Measurements from ENCODE around the gene RIPOR3. TPM values are rescaled to one million over a fixed set of nuclear protein-coding genes. Genes with fewer than 3 reads are reported as not detected.

RIPOR3 gene
- polyA plus RNA-seq, 1 donor, result 9.3 TPM

GRCh38 chr20:50730765-50731054 is 39.4 kb upstream of the RIPOR3 start:
- Histone ChIP-seq H3K36me3 (ENCODE audit: control insufficient read depth, insufficient read depth, low read length) (peaks cover 3% of the 10 kb centered on the region), H3K4me1 (ENCODE audit: control insufficient read depth, insufficient read depth, low read length) (peaks cover 54% of the 10 kb centered on the region), H3K4me3 (ENCODE audit: low read length) (peak overlapping the region; percentile 89), H3K9me3 (ENCODE audit: control insufficient read depth, low read depth, low read length) (no peaks in the 10 kb centered on the region), H3K27me3 (ENCODE audit: control insufficient read depth, insufficient read depth, low read length) (peaks cover 3% of the 10 kb centered on the region), H3K27ac (ENCODE audit: low read length) (peak overlapping the region; percentile 94)
- DNase-seq, result no peak
- no CpG with 5 or more reads among the region's 35 CpGs for WGBS (ENCODE audit: insufficient coverage, low lambda C conversion rate)

- H3K27ac ChIP-seq (ENCODE audit: low read length), result peak overlapping the region; percentile 94
- peaks cover 52% of the 10 kb centered on the region for H3K4me1 ChIP-seq (ENCODE audit: control insufficient read depth, insufficient read depth, low read length)
- peak in 1 of 2 donors; percentile 58 for DNase-seq
- H3K9me3 ChIP-seq (ENCODE audit: control insufficient read depth, low read depth, low read length), result no peaks in the 10 kb centered on the region
- 0% methylated on average over 2 of the region's 21 CpGs for WGBS (ENCODE audit: insufficient coverage, low lambda C conversion rate)
- H3K4me3 ChIP-seq (ENCODE audit: low read length), result peak overlapping the region; percentile 89
- peaks cover 3% of the 10 kb centered on the region for H3K36me3 ChIP-seq (ENCODE audit: control insufficient read depth, insufficient read depth, low read length)
- peaks cover 3% of the 10 kb centered on the region for H3K27me3 ChIP-seq (ENCODE audit: control insufficient read depth, insufficient read depth, low read length)
Observed at GRCh38 chr20:50729901-50730764, 38.8 kb upstream of the RIPOR3 start.

- peaks cover 3% of the 10 kb centered on the region for H3K27me3 ChIP-seq (ENCODE audit: control insufficient read depth, insufficient read depth, low read length)
- peaks cover under 1% of the 10 kb centered on the region for H3K36me3 ChIP-seq (ENCODE audit: control insufficient read depth, insufficient read depth, low read length)
- peaks cover 54% of the 10 kb centered on the region for H3K4me1 ChIP-seq (ENCODE audit: control insufficient read depth, insufficient read depth, low read length)
- 33% methylated on average over 1 of the region's 11 CpGs for WGBS (ENCODE audit: insufficient coverage, low lambda C conversion rate)
- peak overlapping the region; percentile 94 for H3K27ac ChIP-seq (ENCODE audit: low read length)
- H3K4me3 ChIP-seq (ENCODE audit: low read length), result no peak overlapping the region
- DNase-seq, result peak; percentile 87 to 94
- H3K9me3 ChIP-seq (ENCODE audit: control insufficient read depth, low read depth, low read length), result no peaks in the 10 kb centered on the region
Observed at GRCh38 chr20:50728981-50729874, 37.9 kb upstream of the RIPOR3 start.

- 80% methylated on average over 1 of the region's 4 CpGs for WGBS (ENCODE audit: insufficient coverage, low lambda C conversion rate)
- DNase-seq, result peak in 1 of 2 donors; percentile 40
- H3K36me3 ChIP-seq (ENCODE audit: control insufficient read depth, insufficient read depth, low read length), result no peaks in the 10 kb centered on the region
- H3K4me1 ChIP-seq (ENCODE audit: control insufficient read depth, insufficient read depth, low read length), result peaks cover 51% of the 10 kb centered on the region
- peak overlapping the region; percentile 94 for H3K27ac ChIP-seq (ENCODE audit: low read length)
- no peaks in the 10 kb centered on the region for H3K9me3 ChIP-seq (ENCODE audit: control insufficient read depth, low read depth, low read length)
- H3K27me3 ChIP-seq (ENCODE audit: control insufficient read depth, insufficient read depth, low read length), result peaks cover 3% of the 10 kb centered on the region
- H3K4me3 ChIP-seq (ENCODE audit: low read length), result no peak overlapping the region
Observed at GRCh38 chr20:50728486-50728980, 37.2 kb upstream of the RIPOR3 start.

- peaks cover 51% of the 10 kb centered on the region for H3K4me1 ChIP-seq (ENCODE audit: control insufficient read depth, insufficient read depth, low read length)
Observed at GRCh38 chr20:50727792-50728485, 36.6 kb upstream of the RIPOR3 start.

GRCh38 chr20:50726955-50727791 is 35.8 kb upstream of the RIPOR3 start:
- WGBS (ENCODE audit: insufficient coverage, low lambda C conversion rate), result 100% methylated on average over 1 of the region's 4 CpGs
- H3K27me3 ChIP-seq (ENCODE audit: control insufficient read depth, insufficient read depth, low read length), result peaks cover 3% of the 10 kb centered on the region
- no peak overlapping the region for H3K4me3 ChIP-seq (ENCODE audit: low read length)
- peaks cover 51% of the 10 kb centered on the region for H3K4me1 ChIP-seq (ENCODE audit: control insufficient read depth, insufficient read depth, low read length)
- H3K27ac ChIP-seq (ENCODE audit: low read length), result peak overlapping the region; percentile 94
- H3K9me3 ChIP-seq (ENCODE audit: control insufficient read depth, low read depth, low read length), result no peaks in the 10 kb centered on the region
- peak in 1 of 2 donors; percentile 30 for DNase-seq
- H3K36me3 ChIP-seq (ENCODE audit: control insufficient read depth, insufficient read depth, low read length), result no peaks in the 10 kb centered on the region

More at GRCh38 chr20:50727792-50728485, 36.6 kb upstream of the RIPOR3 start:
- no peak overlapping the region for H3K4me3 ChIP-seq (ENCODE audit: low read length)
- DNase-seq, result peak; percentile 57 to 77
- H3K36me3 ChIP-seq (ENCODE audit: control insufficient read depth, insufficient read depth, low read length), result no peaks in the 10 kb centered on the region
- WGBS (ENCODE audit: insufficient coverage, low lambda C conversion rate), result 46% methylated on average over 2 of the region's 8 CpGs
- peak overlapping the region; percentile 94 for H3K27ac ChIP-seq (ENCODE audit: low read length)
- peaks cover 3% of the 10 kb centered on the region for H3K27me3 ChIP-seq (ENCODE audit: control insufficient read depth, insufficient read depth, low read length)
- H3K9me3 ChIP-seq (ENCODE audit: control insufficient read depth, low read depth, low read length), result no peaks in the 10 kb centered on the region

GRCh38 chr20:50725724-50726005 is 34.3 kb upstream of the RIPOR3 start:
- Histone ChIP-seq H3K9me3 (ENCODE audit: control insufficient read depth, low read depth, low read length) (no peaks in the 10 kb centered on the region), H3K27ac (ENCODE audit: low read length) (no peak overlapping the region)

GRCh38 chr20:50724851-50725723 is 33.7 kb upstream of the RIPOR3 start:
- WGBS (ENCODE audit: insufficient coverage, low lambda C conversion rate), result 80% methylated on average over 2 of the region's 14 CpGs
- Histone ChIP-seq H3K4me1 (ENCODE audit: control insufficient read depth, insufficient read depth, low read length) (peaks cover 46% of the 10 kb centered on the region), H3K27me3 (ENCODE audit: control insufficient read depth, insufficient read depth, low read length) (no peaks in the 10 kb centered on the region), H3K36me3 (ENCODE audit: control insufficient read depth, insufficient read depth, low read length) (no peaks in the 10 kb centered on the region), H3K27ac (ENCODE audit: low read length) (peak overlapping the region; percentile 36), H3K9me3 (ENCODE audit: control insufficient read depth, low read depth, low read length) (no peaks in the 10 kb centered on the region), H3K4me3 (ENCODE audit: low read length) (no peak overlapping the region)
- DNase-seq, result peak in 1 of 2 donors; percentile 47

More at GRCh38 chr20:50725724-50726005, 34.3 kb upstream of the RIPOR3 start:
- 83% methylated on average over 1 of the region's 10 CpGs for WGBS (ENCODE audit: insufficient coverage, low lambda C conversion rate)
- Histone ChIP-seq H3K36me3 (ENCODE audit: control insufficient read depth, insufficient read depth, low read length) (no peaks in the 10 kb centered on the region), H3K4me3 (ENCODE audit: low read length) (no peak overlapping the region), H3K4me1 (ENCODE audit: control insufficient read depth, insufficient read depth, low read length) (peaks cover 51% of the 10 kb centered on the region), H3K27me3 (ENCODE audit: control insufficient read depth, insufficient read depth, low read length) (no peaks in the 10 kb centered on the region)
- no peak for DNase-seq

Measured in large intestine (tissue), 3 donors.